ENCODE data around the gene NHLRC4. TPM values are rescaled to one million over a fixed set of nuclear protein-coding genes. Genes with fewer than 3 reads are reported as not detected.

The NHLRC4 gene
- total and polyA plus RNA-seq, 2 of the 13 experiments (the other 11 are each of a cell fraction or from before 2014, with no cell fraction given): 0.40 to 0.59 TPM

DNA sequence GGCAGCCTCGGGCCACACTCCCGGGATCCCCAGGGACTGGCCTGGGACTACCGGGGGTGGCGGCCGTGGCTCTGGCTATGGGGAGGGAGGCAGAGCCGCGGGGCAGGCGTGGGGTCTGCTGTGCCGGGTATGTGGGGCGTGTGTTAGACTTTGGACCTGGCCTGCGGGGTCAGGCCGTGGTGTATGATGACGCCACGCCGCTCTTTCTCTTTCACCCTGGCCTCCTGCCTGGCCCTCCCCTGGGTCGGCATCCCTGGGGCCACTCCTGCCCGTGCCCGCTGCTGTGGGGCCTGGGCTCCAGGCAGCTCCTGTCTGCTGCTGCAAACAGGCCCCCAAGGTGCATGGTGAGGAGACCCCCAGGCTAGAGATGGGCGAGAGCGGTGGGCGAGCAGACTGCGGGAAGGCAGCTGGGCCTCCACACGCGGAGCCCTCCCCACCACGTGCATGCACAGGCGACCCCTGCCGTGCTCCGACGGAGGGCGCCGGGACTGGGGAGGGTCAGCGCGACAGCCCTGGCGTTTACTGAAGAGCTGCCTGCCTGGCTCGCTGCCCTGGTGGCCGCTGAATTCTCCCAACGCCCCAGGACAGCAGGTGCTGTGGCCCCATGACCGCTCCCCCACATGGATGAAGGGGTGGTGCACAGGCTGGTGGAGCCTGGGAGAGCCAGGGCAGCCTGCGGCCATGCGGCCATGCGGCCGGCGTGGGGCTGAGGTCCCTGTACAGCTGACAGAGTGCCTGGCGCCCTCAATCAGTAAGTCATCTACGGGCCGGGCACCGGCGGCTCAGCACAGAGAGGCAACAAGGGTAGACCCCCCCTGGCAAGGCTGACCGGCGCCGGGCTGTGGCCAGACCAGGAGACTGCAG, 23.3 kb upstream of the NHLRC4 start (continued):
- TF ChIP-seq ZFP37 (CRISPR knock-in tag; IDR thresholded peaks at IDR 0.05; ENCODE audit: borderline replicate concordance) (no peak), ZMYM2 (CRISPR knock-in tag; IDR thresholded peaks at IDR 0.05) (0 out of 2 replicates have a peak, but pooled peaks have one; percentile 23), SYNCRIP (IDR thresholded peaks at IDR 0.05; ENCODE audit: insufficient read depth, low read depth, low read length) (no peak), BCL6 (CRISPR knock-in tag; IDR thresholded peaks at IDR 0.05) (peak; percentile 22; the same call in 1 of the 2 replicates), ZNF557 (CRISPR knock-in tag; IDR thresholded peaks at IDR 0.05) (no peak), NFATC3 (CRISPR knock-in tag; IDR thresholded peaks at IDR 0.05) (no peak), CEBPG (CRISPR knock-in tag; IDR thresholded peaks at IDR 0.05) (peak; percentile 29; the same call in 1 of the 2 replicates), ZNF678 (CRISPR knock-in tag; IDR thresholded peaks at IDR 0.05) (no peak), THAP11 (CRISPR knock-in tag; IDR thresholded peaks at IDR 0.05) (peak; percentile 68)
- TF ChIP-seq, protein P1, sequence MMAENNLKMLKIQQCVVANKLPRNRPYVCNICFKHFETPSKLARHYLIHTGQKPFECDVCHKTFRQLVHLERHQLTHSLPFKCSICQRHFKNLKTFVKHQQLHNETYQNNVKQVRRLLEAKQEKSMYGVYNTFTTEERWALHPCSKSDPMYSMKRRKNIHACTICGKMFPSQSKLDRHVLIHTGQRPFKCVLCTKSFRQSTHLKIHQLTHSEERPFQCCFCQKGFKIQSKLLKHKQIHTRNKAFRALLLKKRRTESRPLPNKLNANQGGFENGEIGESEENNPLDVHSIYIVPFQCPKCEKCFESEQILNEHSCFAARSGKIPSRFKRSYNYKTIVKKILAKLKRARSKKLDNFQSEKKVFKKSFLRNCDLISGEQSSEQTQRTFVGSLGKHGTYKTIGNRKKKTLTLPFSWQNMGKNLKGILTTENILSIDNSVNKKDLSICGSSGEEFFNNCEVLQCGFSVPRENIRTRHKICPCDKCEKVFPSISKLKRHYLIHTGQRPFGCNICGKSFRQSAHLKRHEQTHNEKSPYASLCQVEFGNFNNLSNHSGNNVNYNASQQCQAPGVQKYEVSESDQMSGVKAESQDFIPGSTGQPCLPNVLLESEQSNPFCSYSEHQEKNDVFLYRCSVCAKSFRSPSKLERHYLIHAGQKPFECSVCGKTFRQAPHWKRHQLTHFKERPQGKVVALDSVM (CRISPR knock-in tag; IDR thresholded peaks at IDR 0.05): peak; percentile 70; the same call in 1 of the 2 replicates
- TF ChIP-seq, protein P2, sequence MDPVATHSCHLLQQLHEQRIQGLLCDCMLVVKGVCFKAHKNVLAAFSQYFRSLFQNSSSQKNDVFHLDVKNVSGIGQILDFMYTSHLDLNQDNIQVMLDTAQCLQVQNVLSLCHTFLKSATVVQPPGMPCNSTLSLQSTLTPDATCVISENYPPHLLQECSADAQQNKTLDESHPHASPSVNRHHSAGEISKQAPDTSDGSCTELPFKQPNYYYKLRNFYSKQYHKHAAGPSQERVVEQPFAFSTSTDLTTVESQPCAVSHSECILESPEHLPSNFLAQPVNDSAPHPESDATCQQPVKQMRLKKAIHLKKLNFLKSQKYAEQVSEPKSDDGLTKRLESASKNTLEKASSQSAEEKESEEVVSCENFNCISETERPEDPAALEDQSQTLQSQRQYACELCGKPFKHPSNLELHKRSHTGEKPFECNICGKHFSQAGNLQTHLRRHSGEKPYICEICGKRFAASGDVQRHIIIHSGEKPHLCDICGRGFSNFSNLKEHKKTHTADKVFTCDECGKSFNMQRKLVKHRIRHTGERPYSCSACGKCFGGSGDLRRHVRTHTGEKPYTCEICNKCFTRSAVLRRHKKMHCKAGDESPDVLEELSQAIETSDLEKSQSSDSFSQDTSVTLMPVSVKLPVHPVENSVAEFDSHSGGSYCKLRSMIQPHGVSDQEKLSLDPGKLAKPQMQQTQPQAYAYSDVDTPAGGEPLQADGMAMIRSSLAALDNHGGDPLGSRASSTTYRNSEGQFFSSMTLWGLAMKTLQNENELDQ (CRISPR knock-in tag; IDR thresholded peaks at IDR 0.05; ENCODE audit: borderline replicate concordance): no peak
- TF ChIP-seq, protein P3, sequence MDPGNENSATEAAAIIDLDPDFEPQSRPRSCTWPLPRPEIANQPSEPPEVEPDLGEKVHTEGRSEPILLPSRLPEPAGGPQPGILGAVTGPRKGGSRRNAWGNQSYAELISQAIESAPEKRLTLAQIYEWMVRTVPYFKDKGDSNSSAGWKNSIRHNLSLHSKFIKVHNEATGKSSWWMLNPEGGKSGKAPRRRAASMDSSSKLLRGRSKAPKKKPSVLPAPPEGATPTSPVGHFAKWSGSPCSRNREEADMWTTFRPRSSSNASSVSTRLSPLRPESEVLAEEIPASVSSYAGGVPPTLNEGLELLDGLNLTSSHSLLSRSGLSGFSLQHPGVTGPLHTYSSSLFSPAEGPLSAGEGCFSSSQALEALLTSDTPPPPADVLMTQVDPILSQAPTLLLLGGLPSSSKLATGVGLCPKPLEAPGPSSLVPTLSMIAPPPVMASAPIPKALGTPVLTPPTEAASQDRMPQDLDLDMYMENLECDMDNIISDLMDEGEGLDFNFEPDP (CRISPR knock-in tag; conservative IDR thresholded peaks at IDR 0.05): no peak
